Loucy (cell line): ENCODE measurements around the gene FGF8.

Source experiments
- CTCF ChIP-seq: fragments of 200-600 bp; sonication (generic); conservative IDR thresholded peaks from 2 replicates; pipeline ENCODE4 v1.5.1; 2014; ENCODE audit warnings: mild to moderate bottlenecking, antibody characterized with exemption, low read length
- EZH2phosphoT487 ChIP-seq: fragments of 200-600 bp; IDR thresholded peaks from 2 replicates; pipeline ENCODE4 v1.6.1; 2018; ENCODE audit warnings: antibody characterized with exemption, mild to moderate bottlenecking, moderate library complexity, borderline replicate concordance

- no peak for TF ChIP-seq EZH2phosphoT487
- no peak for TF ChIP-seq CTCF
These were observed 375 bp upstream of the FGF8 start for GRCh38 chr10:101776161-101776817.
